GM12878 (cell line): ENCODE data around the gene DIRAS1. TPM values are rescaled to one million over a fixed set of nuclear protein-coding genes. Genes with fewer than 3 reads are reported as not detected.
A peak's percentile ranks its signal among the peaks of the same experiment; 100 is the strongest.

Experiments used
- ATF7 ChIP-seq: fragments of 450-650 bp; IDR thresholded peaks from 2 replicates; pipeline ENCODE4 v1.6.1; 2016; ENCODE audit warnings: low read depth, mild to moderate bottlenecking
- BACH1 ChIP-seq: fragments of 450-650 bp; IDR thresholded peaks from 2 replicates; pipeline ENCODE4 v1.6.1; 2017; ENCODE audit warnings: mild to moderate bottlenecking, borderline replicate concordance
- BCL3 ChIP-seq: IDR thresholded peaks from 2 replicates; pipeline ENCODE4 v1.6.1; 2011; ENCODE audit warnings: borderline replicate concordance, low read depth, mild to moderate bottlenecking, moderate library complexity, low read length; ENCODE audit not compliant: insufficient read depth, poor library complexity, severe bottlenecking
- CUX1 ChIP-seq: IDR thresholded peaks from 2 replicates; pipeline ENCODE4 v1.6.1; 2012; ENCODE audit warnings: improper control_type of control experiment, low read depth, low read length; ENCODE audit not compliant: insufficient replicate concordance
- EED ChIP-seq: sonication (generic); IDR thresholded peaks from 2 replicates; pipeline ENCODE4 v1.6.1; 2016; ENCODE audit warnings: antibody characterized with exemption, low read depth
- ESRRA ChIP-seq: IDR thresholded peaks from 2 replicates; pipeline ENCODE4 v1.6.1; 2012; ENCODE audit warnings: mild to moderate bottlenecking, low read length, improper control_type of control experiment
- FOXK2 ChIP-seq: fragments of 450-650 bp; IDR thresholded peaks from 2 replicates; pipeline ENCODE4 v1.6.1; 2017; ENCODE audit warnings: mild to moderate bottlenecking, moderate library complexity
- GABPA ChIP-seq: IDR thresholded peaks from 2 replicates; pipeline ENCODE4 v1.6.1; 2014; ENCODE audit warnings: antibody characterized with exemption, low read depth, mild to moderate bottlenecking, inconsistent platforms
- IKZF1 ChIP-seq: fragments of 450-650 bp; conservative IDR thresholded peaks from 2 replicates; pipeline ENCODE4 v1.6.1; 2017; ENCODE audit warnings: antibody characterized with exemption, mild to moderate bottlenecking
- IRF4 ChIP-seq: IDR thresholded peaks from 2 replicates; pipeline ENCODE4 v1.6.1; 2011; ENCODE audit warnings: low read depth, low read length
- PRDM15 ChIP-seq: fragments of 450-650 bp; formaldehyde crosslinking; IDR thresholded peaks from 2 replicates; pipeline ENCODE4 v1.4.0; 2020; ENCODE audit warnings: mild to moderate bottlenecking, moderate library complexity
- RBBP5 ChIP-seq: fragments of 200-600 bp; sonication (generic); conservative IDR thresholded peaks from 2 replicates; pipeline ENCODE4 v1.6.1; 2016
- RELA ChIP-seq: fragments of 450-650 bp; IDR thresholded peaks from 2 replicates; pipeline ENCODE4 v1.8.0; 2014; ENCODE audit warnings: borderline replicate concordance; ENCODE audit not compliant: partially characterized antibody
- SIN3A ChIP-seq: IDR thresholded peaks from 2 replicates; pipeline ENCODE4 v1.6.1; 2012; ENCODE audit warnings: low read depth, low read length, improper control_type of control experiment
- SMARCA5 ChIP-seq: fragments of 450-650 bp; IDR thresholded peaks from 2 replicates; pipeline ENCODE4 v1.6.1; 2017; ENCODE audit warnings: mild to moderate bottlenecking
- SPI1 ChIP-seq: IDR thresholded peaks from 2 replicates; pipeline ENCODE4 v1.6.1; 2011; ENCODE audit warnings: low read depth, mild to moderate bottlenecking, low read length, moderate library complexity, borderline replicate concordance; ENCODE audit not compliant: insufficient read depth
- SRF ChIP-seq, 2 experiments: IDR thresholded peaks; 2 replicates each; pipeline ENCODE4 v1.6.1; 2011; ENCODE audit warnings: low read depth in 2 of 2, low read length in 2 of 2, mild to moderate bottlenecking in 1 of 2, moderate library complexity in 1 of 2
- ZBED1 ChIP-seq: IDR thresholded peaks from 2 replicates; pipeline ENCODE4 v1.6.1; 2016; ENCODE audit warnings: borderline replicate concordance
- polyA plus RNA-seq, 11 experiments: library from polyadenylated mRNA; depleted of rRNA in 4 of 11; unstranded in 6 of 11; stranded (reverse) in 5 of 11; fragments of >200 nt; fragmentation: Nextera tagmentation in 4 of 11; fragmentation: Illumina TruSeq in 1 of 11; extraction: Ambion mirVana in 4 of 11; extraction: Trizol in 1 of 11; gene quantifications; 1 replicate in 1 of 11; 2 replicates in 10 of 11; pipeline versions ENCODE4 v1.2.1 to v1.2.3, GENCODE V29; 2011 to 2016; ENCODE audit warnings: inconsistent platforms in 2 of 11, missing spikeins in 2 of 11, low read depth in 1 of 11
- total RNA-seq, 4 experiments: library from RNA; depleted of rRNA in 3 of 4; stranded (reverse); fragments of >200 nt in 3 of 4; fragmentation: Illumina TruSeq in 1 of 4; extraction: Trizol in 1 of 4; gene quantifications; 2 replicates each; pipeline versions ENCODE4 v1.2.1 to v1.2.3, GENCODE V29; 2013 to 2021
- TF ChIP-seq, protein P1 (sequence below): IDR thresholded peaks from 2 replicates; pipeline ENCODE4 v1.6.1; 2011; ENCODE audit warnings: mild to moderate bottlenecking, low read depth, low read length, moderate library complexity; ENCODE audit not compliant: insufficient replicate concordance

The DIRAS1 gene
- total and polyA plus RNA-seq, 10 of the 15 experiments (the other 5 are each of a cell fraction or from before 2014, with no cell fraction given), result 0.04 to 0.18 (median 0.08) TPM; not detected in 3

- no peak for TF ChIP-seq PRDM15 (CRISPR knock-in tag)
- TF ChIP-seq SRF (IDR thresholded peaks at IDR 0.05; ENCODE audit: low read depth in 2 of 2, low read length in 2 of 2), result peak in 1 of 2 experiments; percentile 89; a peak in 2 of 4 replicates
- TF ChIP-seq BACH1, result peak; percentile 38; the same call in 1 of the 2 replicates
- TF ChIP-seq, protein P1, sequence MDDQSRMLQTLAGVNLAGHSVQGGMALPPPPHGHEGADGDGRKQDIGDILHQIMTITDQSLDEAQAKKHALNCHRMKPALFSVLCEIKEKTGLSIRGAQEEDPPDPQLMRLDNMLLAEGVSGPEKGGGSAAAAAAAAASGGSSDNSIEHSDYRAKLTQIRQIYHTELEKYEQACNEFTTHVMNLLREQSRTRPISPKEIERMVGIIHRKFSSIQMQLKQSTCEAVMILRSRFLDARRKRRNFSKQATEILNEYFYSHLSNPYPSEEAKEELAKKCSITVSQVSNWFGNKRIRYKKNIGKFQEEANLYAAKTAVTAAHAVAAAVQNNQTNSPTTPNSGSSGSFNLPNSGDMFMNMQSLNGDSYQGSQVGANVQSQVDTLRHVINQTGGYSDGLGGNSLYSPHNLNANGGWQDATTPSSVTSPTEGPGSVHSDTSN, result peak; percentile 99
- TF ChIP-seq IRF4, result peak; percentile 60; the same call in 1 of the 2 replicates
- TF ChIP-seq FOXK2, result peak; percentile 33; the same call in 1 of the 2 replicates
- peak; percentile 87 for TF ChIP-seq IKZF1
- TF ChIP-seq ZBED1, result no peak
- TF ChIP-seq GABPA, result peak; percentile 96
- TF ChIP-seq RELA, result peak; percentile 87
- TF ChIP-seq EED, result peak; percentile 76
- peak; percentile 67; the same call in 1 of the 2 replicates for TF ChIP-seq SMARCA5
- no peak for TF ChIP-seq ATF7
- peak; percentile 68; the same call in 1 of the 2 replicates for TF ChIP-seq ESRRA
- TF ChIP-seq BCL3, result no peak
- no peak for TF ChIP-seq CUX1
- TF ChIP-seq SIN3A, result peak; percentile 96
- no peak for TF ChIP-seq SPI1
- no peak for TF ChIP-seq RBBP5
These were observed 18.6 kb upstream of the DIRAS1 start, which contains the start of gene SLC39A3 (continued) for GRCh38 chr19:2739602-2740313.
